ENCODE measurements around the gene TCERG1L.

Gene TCERG1L

DNA sequence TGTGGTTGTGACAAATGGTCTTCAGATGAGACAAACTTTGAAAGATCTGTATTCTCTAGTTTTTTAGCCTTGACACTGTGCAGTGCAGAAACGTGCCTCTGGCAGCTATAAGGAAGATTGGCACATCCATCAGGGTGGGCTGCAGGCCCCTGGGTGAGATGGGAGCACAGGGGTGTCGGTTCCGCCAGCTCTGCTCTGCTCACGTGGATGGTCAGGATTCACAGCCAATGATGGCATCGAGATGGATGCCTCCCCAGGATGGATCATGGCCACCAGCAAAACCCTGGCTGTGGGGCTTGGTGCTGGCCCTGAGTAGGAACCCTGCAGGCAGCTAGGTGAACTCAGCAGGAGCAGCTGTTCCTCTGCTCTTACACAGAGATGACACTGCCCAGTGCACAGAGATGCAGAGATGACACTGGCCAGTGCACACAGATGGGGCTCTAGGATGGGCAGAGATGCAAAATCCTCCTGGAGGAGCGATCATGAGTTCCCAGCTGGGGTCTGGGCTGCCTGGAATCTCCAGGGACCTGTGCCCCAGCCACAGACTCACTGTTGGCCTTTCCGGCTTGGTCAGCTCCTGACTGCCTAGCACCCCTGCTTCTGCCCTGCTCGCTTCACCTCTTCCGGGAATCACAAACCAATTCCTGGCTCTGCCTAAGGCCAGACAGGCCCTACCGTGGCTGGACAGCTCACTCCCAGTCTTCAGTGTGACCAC, 185.9 kb downstream of the TCERG1L start:
- DNase-seq, result no peak
- no peaks in the 10 kb centered on the region for H3K36me3 ChIP-seq
- H3K9me3 ChIP-seq (ENCODE audit: severe bottlenecking), result peaks cover 3% of the 10 kb centered on the region
- no peak overlapping the region for H3K4me3 ChIP-seq (ENCODE audit: low read depth, low read length)
- TF ChIP-seq, protein P1, sequence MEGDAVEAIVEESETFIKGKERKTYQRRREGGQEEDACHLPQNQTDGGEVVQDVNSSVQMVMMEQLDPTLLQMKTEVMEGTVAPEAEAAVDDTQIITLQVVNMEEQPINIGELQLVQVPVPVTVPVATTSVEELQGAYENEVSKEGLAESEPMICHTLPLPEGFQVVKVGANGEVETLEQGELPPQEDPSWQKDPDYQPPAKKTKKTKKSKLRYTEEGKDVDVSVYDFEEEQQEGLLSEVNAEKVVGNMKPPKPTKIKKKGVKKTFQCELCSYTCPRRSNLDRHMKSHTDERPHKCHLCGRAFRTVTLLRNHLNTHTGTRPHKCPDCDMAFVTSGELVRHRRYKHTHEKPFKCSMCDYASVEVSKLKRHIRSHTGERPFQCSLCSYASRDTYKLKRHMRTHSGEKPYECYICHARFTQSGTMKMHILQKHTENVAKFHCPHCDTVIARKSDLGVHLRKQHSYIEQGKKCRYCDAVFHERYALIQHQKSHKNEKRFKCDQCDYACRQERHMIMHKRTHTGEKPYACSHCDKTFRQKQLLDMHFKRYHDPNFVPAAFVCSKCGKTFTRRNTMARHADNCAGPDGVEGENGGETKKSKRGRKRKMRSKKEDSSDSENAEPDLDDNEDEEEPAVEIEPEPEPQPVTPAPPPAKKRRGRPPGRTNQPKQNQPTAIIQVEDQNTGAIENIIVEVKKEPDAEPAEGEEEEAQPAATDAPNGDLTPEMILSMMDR (IDR thresholded peaks at IDR 0.05; ENCODE audit: low read depth, low read length), result no peak
- no peak overlapping the region for H3K27ac ChIP-seq
- H3K27me3 ChIP-seq (ENCODE audit: insufficient read depth, low read depth, severe bottlenecking), result no peaks in the 10 kb centered on the region

- H3K9me3 ChIP-seq (ENCODE audit: severe bottlenecking), result peaks cover 3% of the 10 kb centered on the region
- TF ChIP-seq, protein P1 (IDR thresholded peaks at IDR 0.05; ENCODE audit: low read depth, low read length), result no peak
- H3K36me3 ChIP-seq, result no peaks in the 10 kb centered on the region
Observed at GRCh38 chr10:131124945-131125344, 186.6 kb downstream of the TCERG1L start.

GRCh38 chr10:131123496-131123895, 188.0 kb downstream of the TCERG1L start:
- H3K27ac ChIP-seq, result no peak overlapping the region
- peaks cover 3% of the 10 kb centered on the region for H3K9me3 ChIP-seq (ENCODE audit: severe bottlenecking)
- no peak for DNase-seq

More at GRCh38 chr10:131124945-131125344, 186.6 kb downstream of the TCERG1L start:
- no peak for DNase-seq
- H3K27me3 ChIP-seq (ENCODE audit: insufficient read depth, low read depth, severe bottlenecking), result no peaks in the 10 kb centered on the region
- no peak overlapping the region for H3K4me3 ChIP-seq (ENCODE audit: low read depth, low read length)
- H3K27ac ChIP-seq, result no peak overlapping the region

GRCh38 chr10:131121511-131122035, 189.9 kb downstream of the TCERG1L start:
- Histone ChIP-seq H3K36me3 (no peaks in the 10 kb centered on the region), H3K4me3 (ENCODE audit: low read depth, low read length) (no peak overlapping the region), H3K9me3 (ENCODE audit: severe bottlenecking) (peaks cover 3% of the 10 kb centered on the region), H3K27me3 (ENCODE audit: insufficient read depth, low read depth, severe bottlenecking) (no peaks in the 10 kb centered on the region), H3K27ac (no peak overlapping the region)
- TF ChIP-seq, protein P1 (IDR thresholded peaks at IDR 0.05; ENCODE audit: low read depth, low read length), result no peak
- DNase-seq, result no peak

More at GRCh38 chr10:131123496-131123895, 188.0 kb downstream of the TCERG1L start:
- Histone ChIP-seq H3K4me3 (ENCODE audit: low read depth, low read length) (no peak overlapping the region), H3K36me3 (no peaks in the 10 kb centered on the region), H3K27me3 (ENCODE audit: insufficient read depth, low read depth, severe bottlenecking) (no peaks in the 10 kb centered on the region)
- TF ChIP-seq, protein P1 (IDR thresholded peaks at IDR 0.05; ENCODE audit: low read depth, low read length), result no peak

DNA sequence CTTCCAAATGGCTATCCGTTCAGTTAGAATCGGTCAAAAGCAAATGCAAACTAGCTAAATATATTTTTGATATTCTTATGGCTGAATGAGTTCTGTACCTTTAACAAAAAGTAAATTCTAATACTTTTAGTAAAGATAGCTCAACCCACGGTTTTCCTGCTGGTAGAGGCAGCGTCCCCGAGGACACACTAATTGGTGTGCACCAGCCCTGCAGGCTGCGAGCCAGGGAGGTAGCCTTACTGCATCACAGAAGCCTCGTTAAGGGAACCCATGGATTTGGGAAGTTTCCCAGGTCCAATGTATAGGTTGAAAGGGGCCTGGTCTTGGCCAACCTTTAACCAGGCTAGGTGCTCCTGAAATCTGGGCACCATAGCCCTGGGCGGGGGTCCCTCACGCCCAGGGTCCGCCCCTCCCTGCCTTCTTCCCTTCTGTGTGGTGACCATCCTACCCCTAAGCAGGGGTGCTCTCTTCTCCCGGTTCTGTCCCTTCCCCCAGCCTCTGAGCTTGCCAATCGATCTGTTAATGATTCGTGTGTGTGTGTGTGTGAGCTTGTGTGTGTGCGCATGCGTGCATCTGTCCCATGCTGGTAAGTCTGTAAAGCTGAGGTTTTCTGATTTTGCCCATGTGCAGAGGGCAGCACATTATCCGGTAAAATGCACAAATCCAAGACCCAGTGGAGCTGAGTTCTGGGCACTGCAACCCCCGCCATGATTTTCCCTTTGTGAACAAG, 191.7 kb downstream of the TCERG1L start:
- peaks cover 3% of the 10 kb centered on the region for H3K9me3 ChIP-seq (ENCODE audit: severe bottlenecking)
- no peak overlapping the region for H3K27ac ChIP-seq
- DNase-seq, result no peak
- H3K27me3 ChIP-seq (ENCODE audit: insufficient read depth, low read depth, severe bottlenecking), result no peaks in the 10 kb centered on the region
- H3K36me3 ChIP-seq, result no peaks in the 10 kb centered on the region
- TF ChIP-seq, protein P1 (IDR thresholded peaks at IDR 0.05; ENCODE audit: low read depth, low read length), result no peak
- H3K4me3 ChIP-seq (ENCODE audit: low read depth, low read length), result no peak overlapping the region

Measured in WERI-Rb-1 (cell line).